Mucosa of stomach (tissue), 1 donor: ENCODE measurements around the gene ATXN7L3.
"Not testable (repeated sequence)": the region's sequence is repeated elsewhere in the genome, so short reads cannot be mapped to it uniquely, and the experiment has no call there.

ENCODE experiments used
- H3K27me3 ChIP-seq: one replicate; pipeline ENCODE4 v1.7.0; 2013; ENCODE audit warnings: mild to moderate bottlenecking, low read length; ENCODE audit not compliant: control insufficient read depth, insufficient read depth
- H3K36me3 ChIP-seq: one replicate; pipeline ENCODE4 v1.7.0; 2013; ENCODE audit warnings: low read length; ENCODE audit not compliant: control insufficient read depth, insufficient read depth
- H3K4me1 ChIP-seq: one replicate; pipeline ENCODE4 v1.7.0; 2013; ENCODE audit warnings: mild to moderate bottlenecking, low read length; ENCODE audit not compliant: control insufficient read depth, insufficient read depth
- H3K4me3 ChIP-seq: one replicate; pipeline ENCODE4 v1.7.0; 2013; ENCODE audit warnings: low read length
- H3K9ac ChIP-seq: one replicate; pipeline ENCODE4 v1.7.0; 2013; ENCODE audit warnings: mild to moderate bottlenecking, low read length, moderate library complexity
- H3K9me3 ChIP-seq: one replicate; pipeline ENCODE4 v1.7.0; 2013; ENCODE audit warnings: mild to moderate bottlenecking, low read length, moderate library complexity; ENCODE audit not compliant: control insufficient read depth
- donor health status: Pancreatic carcinoma.

ATXN7L3 gene, protein sequence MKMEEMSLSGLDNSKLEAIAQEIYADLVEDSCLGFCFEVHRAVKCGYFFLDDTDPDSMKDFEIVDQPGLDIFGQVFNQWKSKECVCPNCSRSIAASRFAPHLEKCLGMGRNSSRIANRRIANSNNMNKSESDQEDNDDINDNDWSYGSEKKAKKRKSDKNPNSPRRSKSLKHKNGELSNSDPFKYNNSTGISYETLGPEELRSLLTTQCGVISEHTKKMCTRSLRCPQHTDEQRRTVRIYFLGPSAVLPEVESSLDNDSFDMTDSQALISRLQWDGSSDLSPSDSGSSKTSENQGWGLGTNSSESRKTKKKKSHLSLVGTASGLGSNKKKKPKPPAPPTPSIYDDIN

DNA sequence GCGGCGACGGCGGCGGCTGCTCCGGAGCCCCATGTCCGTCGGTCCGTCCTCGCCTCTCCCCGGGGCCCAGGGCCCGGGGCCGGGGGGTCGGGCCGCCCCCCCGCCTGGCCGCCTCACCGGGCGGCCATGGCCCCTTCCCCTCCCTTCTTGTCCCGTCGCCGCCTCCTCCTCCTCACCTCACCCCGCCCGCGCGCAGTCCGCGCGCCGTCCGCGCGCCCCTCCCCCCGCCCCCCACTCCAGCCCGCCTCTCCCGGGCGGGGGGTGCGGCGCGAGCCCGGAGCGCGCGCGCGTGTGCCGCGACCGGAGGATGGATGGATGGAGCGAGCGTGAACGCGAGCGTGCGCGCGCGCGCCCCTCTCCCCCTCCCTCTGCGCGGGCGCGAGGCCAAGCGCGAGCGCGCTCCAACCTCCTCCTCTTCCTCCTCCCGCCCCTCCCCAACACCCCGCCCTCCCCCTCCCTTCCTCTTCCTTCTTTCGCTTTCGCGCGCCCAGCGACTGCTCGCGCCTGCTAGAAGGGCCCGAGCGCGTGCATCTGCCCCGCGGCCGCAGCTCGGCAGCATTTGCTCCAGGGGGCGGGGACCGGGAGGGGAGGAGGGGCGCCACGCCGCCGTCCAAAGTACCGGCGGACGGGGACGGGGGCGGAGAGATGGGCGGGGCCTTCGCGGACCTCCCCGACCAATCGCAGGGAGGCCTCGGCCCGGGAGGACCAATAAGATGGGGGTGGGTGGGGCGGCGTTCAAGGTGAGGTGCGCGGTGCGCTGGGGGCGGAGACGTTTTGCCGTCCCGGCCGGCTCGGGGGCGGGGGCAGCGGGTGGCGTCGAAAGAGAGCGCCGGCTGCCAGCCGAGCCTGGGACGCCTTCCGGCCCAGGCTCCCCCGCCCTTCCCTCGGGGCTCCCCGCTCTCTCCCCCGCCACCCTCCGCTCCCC is at the start of gene ATXN7L3:
ATXN7L3 (minus strand) TSS at position 332 of the 925 bp plus-strand sequence. CDS start 1,814 bp downstream, outside the sequence.
- Histone ChIP-seq H3K4me3 (peak within 1 kb of the TSS; percentile 83), H3K4me1 (peaks cover 27% of the 10 kb centered on the region), H3K36me3 (no peaks in the 10 kb centered on the region), H3K9me3 (no peaks in the 10 kb centered on the region), H3K27me3 (no peaks in the 10 kb centered on the region), H3K9ac (peak within 1 kb of the TSS; percentile 96)

DNA sequence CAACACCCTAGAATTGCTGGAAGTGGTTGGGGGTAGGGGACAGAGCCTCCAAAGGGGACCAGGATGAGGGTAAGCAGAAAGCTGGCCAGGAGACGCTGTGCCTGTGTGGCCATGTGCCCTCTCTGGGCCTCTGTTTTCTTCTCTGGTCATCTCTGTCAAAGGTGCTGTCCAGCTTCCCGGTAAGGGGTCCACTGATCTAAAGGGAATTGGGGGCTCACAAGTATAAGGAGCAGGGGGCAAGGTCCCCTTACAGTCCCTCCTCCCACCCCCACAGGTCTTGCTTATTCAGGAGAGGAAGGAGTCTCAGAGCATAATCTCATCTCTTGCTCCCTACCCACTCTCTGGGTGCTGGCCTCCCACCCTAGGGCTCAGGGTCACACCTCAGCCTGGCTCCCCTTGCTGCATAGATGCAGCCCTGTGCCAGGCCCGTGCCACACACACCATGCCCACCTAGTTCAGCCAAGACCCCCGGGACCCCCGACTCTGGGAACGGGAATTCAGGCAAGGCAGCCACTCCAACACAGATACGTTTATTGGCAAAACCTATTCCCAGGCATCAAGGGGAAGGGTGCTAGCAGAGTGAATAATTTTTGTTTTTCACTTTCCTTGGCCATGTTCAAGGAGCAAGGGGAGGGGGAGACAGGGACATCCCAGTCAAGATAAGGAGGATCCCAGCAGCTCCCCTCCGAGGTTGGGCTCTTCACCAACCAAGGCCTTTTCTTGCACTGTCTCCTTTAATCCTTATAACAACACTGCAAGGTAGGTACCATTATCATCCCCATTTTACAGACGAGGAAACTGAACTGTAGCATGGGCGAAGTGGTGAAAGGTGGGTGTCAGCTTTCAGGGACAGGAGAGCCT is 48.4 kb upstream of the ATXN7L3 start:
- no peak overlapping the region for H3K9ac ChIP-seq
- H3K36me3 ChIP-seq: no peaks in the 10 kb centered on the region
- no peak overlapping the region for H3K4me3 ChIP-seq
- no peaks in the 10 kb centered on the region for H3K9me3 ChIP-seq
- H3K4me1 ChIP-seq: peaks cover 31% of the 10 kb centered on the region
- no peaks in the 10 kb centered on the region for H3K27me3 ChIP-seq

DNA sequence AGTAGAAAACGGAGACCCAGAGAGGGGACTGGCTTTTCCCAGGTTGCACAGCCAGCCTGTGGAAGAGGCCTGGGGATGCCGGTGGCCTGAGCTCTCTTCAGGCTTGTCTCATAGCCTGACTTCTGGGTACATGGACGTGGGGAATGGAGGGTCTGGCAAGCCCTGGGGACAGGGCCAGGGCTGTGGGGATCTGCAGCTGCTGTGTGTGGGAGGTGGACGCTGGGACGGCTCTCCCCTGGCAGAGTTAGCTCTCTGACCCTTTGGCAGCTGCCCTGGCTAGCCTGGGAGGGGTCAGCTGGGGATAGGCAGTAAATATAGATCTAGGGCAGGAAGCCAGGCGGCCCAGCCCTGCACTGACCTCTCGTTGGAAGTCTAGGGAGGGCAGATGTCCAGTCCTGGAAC is 47.8 kb upstream of the ATXN7L3 start:
- Histone ChIP-seq H3K9ac (no peak overlapping the region), H3K9me3 (no peaks in the 10 kb centered on the region), H3K4me1 (peaks cover 31% of the 10 kb centered on the region), H3K36me3 (no peaks in the 10 kb centered on the region), H3K27me3 (no peaks in the 10 kb centered on the region), H3K4me3 (no peak overlapping the region)

DNA sequence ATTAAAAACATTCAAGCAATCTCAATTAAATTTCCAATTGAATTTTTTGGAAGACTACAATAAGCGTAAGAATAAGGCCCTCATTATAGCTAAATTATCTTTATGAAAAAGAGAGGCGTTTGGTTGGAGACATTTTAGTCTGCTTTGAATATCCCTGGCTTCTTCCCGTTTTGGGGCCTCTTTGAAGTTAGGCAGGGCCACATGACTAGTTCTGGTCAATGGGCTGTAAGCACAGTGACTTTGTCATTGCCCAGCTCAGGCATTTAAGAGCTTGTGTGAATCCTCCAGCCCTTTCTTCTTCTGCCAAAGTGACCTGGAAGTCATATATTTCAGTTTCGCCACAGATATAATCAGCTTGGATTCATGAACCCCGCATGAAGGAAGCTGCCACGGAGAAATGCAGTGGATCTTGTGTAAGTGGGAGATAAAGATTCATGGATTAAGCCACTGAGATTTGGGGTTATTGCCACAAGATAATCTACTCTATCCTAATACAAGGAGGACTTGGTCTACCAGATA is 41.5 kb upstream of the ATXN7L3 start:
- Histone ChIP-seq H3K36me3 (no peaks in the 10 kb centered on the region), H3K27me3 (no peaks in the 10 kb centered on the region), H3K4me1 (peaks cover 9% of the 10 kb centered on the region), H3K9me3 (no peaks in the 10 kb centered on the region), H3K4me3 (no peak overlapping the region), H3K9ac (no peak overlapping the region)

DNA sequence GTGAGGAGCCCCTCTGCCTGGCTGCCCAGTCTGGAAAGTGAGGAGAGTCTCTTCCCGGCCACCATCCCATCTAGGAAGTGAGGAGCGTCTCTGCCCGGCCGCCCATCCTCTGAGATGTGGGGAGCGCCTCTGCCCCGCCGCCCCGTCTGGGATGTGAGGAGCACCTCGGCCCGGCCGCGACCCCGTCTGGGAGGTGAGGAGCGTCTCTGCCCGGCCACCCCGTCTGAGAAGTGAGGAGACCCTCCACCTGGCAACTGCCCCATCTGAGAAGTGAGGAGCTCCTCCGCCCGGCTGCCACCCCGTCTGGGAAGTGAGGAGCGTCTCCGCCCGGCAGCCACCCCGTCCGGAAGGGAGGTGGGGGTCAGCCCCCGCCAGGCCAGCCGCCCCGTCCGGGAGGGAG is 38.2 kb upstream of the ATXN7L3 start:
- not testable (repeated sequence) for H3K36me3 ChIP-seq, H3K4me1 ChIP-seq, H3K9ac ChIP-seq, H3K4me3 ChIP-seq, H3K9me3 ChIP-seq, H3K27me3 ChIP-seq

DNA sequence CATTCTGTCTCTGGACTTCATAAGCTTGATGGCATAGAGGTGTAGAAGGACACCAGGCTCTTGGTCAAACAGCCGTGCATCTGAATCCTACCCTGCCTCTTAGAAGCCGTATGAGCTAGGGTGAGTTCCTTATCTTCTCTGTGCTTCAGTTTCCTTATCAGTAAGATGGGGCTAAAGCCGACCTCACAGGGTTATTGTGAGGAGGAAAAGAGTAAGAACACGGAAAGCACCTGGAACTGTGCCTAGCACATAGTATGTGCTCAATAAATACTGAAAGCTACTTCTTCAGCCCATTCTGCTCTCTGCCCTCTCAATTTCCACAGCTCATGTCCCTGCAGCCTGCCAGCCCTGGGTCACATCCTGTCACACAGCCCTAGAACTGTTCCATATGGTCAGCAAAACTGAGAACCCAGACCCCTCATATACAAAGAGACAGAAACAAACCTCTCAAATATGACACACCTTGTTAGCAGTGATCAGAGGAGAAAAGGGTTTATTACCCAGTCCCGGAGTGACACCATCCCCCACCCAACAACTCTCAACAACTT is 36.8 kb upstream of the ATXN7L3 start:
- H3K9me3 ChIP-seq: no peaks in the 10 kb centered on the region
- H3K27me3 ChIP-seq: no peaks in the 10 kb centered on the region
- H3K4me3 ChIP-seq: no peak overlapping the region
- H3K4me1 ChIP-seq: no peaks in the 10 kb centered on the region
- H3K36me3 ChIP-seq: no peaks in the 10 kb centered on the region
- H3K9ac ChIP-seq: no peak overlapping the region

DNA sequence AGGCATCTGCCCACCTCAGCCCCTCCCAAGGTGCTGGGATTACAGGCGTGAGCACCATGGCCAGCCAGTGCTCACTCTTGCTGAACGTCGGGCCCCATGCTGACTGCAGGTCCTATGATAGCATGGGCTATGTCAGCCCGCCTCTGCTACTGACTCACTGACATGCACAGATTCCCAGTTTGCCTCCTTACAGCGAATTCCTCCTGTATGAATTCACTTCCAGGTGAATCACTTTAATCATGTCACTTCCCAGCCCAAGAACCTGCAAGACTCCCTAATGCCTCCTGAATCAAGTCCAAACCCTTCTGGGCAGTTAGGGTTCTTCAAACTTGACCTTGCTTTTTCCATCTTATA is 35.9 kb upstream of the ATXN7L3 start:
- no peaks in the 10 kb centered on the region for H3K9me3 ChIP-seq
- H3K4me1 ChIP-seq: no peaks in the 10 kb centered on the region
- H3K9ac ChIP-seq: no peak overlapping the region
- no peak overlapping the region for H3K4me3 ChIP-seq
- no peaks in the 10 kb centered on the region for H3K36me3 ChIP-seq
- H3K27me3 ChIP-seq: no peaks in the 10 kb centered on the region

DNA sequence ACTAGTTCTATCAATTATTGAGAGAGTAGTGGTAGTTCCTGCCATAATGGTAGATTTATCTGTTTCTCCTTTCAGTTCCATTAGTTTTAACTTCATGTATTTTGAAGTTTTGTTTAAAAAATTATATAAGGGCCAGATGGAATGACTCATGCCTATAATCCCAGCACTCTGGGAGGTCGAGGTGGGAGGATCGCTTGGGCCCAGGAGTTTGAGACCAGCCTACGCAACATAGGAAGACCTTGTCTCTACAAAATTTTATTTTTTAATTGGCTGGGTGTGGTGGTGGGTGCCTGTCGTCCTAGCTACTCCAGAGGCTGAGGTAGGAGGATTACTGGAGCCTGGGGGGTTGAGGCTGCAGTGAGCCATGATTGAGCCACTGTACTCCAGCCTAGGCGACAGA is 33.9 kb upstream of the ATXN7L3 start:
- H3K4me3 ChIP-seq: no peak overlapping the region
- H3K27me3 ChIP-seq: no peaks in the 10 kb centered on the region
- H3K36me3 ChIP-seq: no peaks in the 10 kb centered on the region
- no peak overlapping the region for H3K9ac ChIP-seq
- no peaks in the 10 kb centered on the region for H3K4me1 ChIP-seq
- H3K9me3 ChIP-seq: no peaks in the 10 kb centered on the region

DNA sequence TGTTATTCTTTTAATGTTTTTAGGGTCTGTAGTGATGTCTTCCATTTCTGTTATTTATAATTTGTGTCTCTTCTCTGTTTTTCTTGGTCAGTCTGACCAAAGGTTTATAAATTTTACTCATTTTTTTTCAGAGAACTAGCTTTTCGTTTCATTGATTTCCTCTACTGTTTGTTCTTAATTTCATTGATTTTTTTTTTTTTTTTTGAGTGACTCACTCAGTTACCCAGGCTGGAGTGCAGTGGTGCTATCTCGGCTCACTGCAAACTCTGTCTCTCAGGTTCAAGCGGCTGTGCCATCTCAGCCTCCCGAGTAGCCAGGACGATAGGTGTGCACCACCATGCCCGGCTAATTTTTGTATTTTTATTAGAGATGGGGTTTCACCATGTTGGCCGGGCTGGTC is 32.4 kb upstream of the ATXN7L3 start:
- Histone ChIP-seq H3K4me1 (no peaks in the 10 kb centered on the region), H3K4me3 (no peak overlapping the region), H3K9me3 (no peaks in the 10 kb centered on the region), H3K36me3 (no peaks in the 10 kb centered on the region), H3K27me3 (no peaks in the 10 kb centered on the region), H3K9ac (no peak overlapping the region)

DNA sequence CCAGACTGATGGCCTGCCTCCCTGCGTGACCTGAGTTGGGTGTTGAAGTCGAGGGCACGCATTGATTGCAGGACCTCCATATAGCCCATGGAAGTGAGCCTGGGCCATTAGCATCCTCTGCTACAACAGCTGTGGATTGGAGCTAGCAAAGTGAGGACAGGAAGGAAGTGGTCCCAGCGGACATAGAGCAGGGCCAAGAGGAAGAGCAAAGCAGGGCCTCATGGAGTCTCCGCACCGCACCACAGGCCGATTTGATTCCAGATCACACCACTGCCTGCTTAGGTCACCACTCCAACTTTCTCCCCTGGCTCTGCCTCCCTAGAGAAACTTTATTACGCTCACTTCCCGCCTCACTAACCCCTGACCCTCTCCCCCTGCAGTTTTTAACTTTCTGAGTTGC is 30.5 kb upstream of the ATXN7L3 start:
- no peaks in the 10 kb centered on the region for H3K36me3 ChIP-seq
- H3K4me3 ChIP-seq: no peak overlapping the region
- no peaks in the 10 kb centered on the region for H3K27me3 ChIP-seq
- H3K4me1 ChIP-seq: no peaks in the 10 kb centered on the region
- no peaks in the 10 kb centered on the region for H3K9me3 ChIP-seq
- no peak overlapping the region for H3K9ac ChIP-seq

DNA sequence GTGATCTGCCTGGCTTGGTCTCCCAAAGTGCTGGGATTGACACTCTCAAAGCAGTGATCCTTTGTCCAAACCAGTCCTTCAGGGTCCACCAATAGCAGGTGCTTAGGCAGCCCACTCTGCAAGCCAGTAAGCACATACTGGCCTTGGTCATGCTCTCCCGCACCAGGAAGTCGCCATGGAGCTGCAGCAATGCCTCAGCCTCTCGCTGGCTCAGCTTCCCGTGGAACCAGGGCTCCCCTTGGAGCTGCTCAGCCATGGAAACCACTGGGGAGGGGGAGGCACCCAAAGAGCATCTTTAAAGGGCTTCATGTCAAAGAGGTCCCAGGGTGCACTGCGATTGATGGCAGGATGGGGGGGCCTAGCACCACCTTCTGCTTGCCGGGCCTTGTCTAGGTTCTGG is 29.4 kb upstream of the ATXN7L3 start:
- no peaks in the 10 kb centered on the region for H3K36me3 ChIP-seq
- H3K9me3 ChIP-seq: no peaks in the 10 kb centered on the region
- no peaks in the 10 kb centered on the region for H3K27me3 ChIP-seq
- no peak overlapping the region for H3K4me3 ChIP-seq
- H3K9ac ChIP-seq: no peak overlapping the region
- H3K4me1 ChIP-seq: no peaks in the 10 kb centered on the region
